ENCODE measurements around the gene NUB1. TPM values are rescaled to one million over a fixed set of nuclear protein-coding genes. Genes with fewer than 3 reads are reported as not detected.

NUB1 gene
- polyA plus RNA-seq, 1 of the 3 experiments (the other 2 are of a cell fraction) = 54.0 TPM

DNA sequence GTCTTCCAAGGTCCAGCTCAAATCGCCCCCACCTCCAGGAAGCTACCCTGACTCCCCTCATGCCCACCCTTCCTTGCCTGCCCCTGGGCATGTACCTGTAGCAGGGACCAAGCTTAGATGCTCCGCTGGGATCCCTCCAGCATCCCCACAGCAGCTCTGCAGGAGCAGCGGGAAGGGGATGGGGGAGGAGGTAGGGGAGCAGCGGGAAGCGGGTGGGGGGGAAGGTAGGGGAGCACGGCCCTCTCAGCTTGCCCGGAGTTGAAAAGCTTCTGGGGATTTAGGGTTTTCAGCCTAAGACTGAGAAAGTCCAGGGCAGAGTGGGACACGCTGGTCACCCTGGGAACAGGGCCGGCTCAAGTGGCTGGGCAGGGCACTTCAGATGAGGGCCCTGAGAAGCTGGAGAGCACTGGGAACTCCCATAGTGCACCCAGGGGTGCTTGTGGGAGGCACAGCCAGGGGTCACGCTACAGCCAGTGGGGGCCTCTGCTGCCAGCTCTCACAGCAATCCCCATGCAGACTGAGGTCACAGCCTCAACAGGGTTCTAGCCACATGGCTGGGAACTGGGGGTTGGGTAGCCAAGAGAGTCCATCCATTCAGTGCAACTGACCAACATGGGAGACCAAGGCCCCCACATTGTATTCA, 54.8 kb downstream of the NUB1 start:
- Histone ChIP-seq H3K9me3 (no peaks in the 10 kb centered on the region), H3K4me1 (ENCODE audit: control insufficient read depth in 1 of 2, insufficient read depth in 2 of 2, low read depth in 1 of 2, low read length in 1 of 2) (no peaks in the 10 kb centered on the region), H3K27me3 (ENCODE audit: insufficient read depth) (no peaks in the 10 kb centered on the region), H3K4me2 (no peak overlapping the region), H3K9me2 (no peaks in the 10 kb centered on the region), H3K4me3 (ENCODE audit: low read depth in 2 of 2, low read length in 1 of 2) (no peak overlapping the region), H3K36me3 (replicated peaks in 1 of 2; ENCODE audit: control insufficient read depth in 1 of 2, insufficient read depth in 2 of 2, low read length in 1 of 2) (no peaks in the 10 kb centered on the region), H2AFZ (ENCODE audit: low read depth) (no peak overlapping the region), H4K20me1 (ENCODE audit: insufficient read depth) (no peaks in the 10 kb centered on the region), H3K9ac (no peak overlapping the region), H3K27ac (ENCODE audit: low read depth in 2 of 2, low read length in 1 of 2) (no peak overlapping the region), H3F3A (replicated peaks; ENCODE audit: insufficient read depth) (no peaks in the 10 kb centered on the region), H3K79me2 (ENCODE audit: insufficient read depth) (no peaks in the 10 kb centered on the region)
- WGBS (ENCODE audit: low lambda C conversion rate) = 75% methylated on average over 9 of the region's 10 CpGs
- ChIA-PET POLR2A (no interaction called here), CTCF (interaction anchor here (1.0 to 1.9 kb wide), 5 partner anchors 13 to 152 kb away, joined by 3 to 4 read pairs (median 3); partner anchors contain the start of gene WDR86)
- no peak for DNase-seq
- TF ChIP-seq, protein P1, sequence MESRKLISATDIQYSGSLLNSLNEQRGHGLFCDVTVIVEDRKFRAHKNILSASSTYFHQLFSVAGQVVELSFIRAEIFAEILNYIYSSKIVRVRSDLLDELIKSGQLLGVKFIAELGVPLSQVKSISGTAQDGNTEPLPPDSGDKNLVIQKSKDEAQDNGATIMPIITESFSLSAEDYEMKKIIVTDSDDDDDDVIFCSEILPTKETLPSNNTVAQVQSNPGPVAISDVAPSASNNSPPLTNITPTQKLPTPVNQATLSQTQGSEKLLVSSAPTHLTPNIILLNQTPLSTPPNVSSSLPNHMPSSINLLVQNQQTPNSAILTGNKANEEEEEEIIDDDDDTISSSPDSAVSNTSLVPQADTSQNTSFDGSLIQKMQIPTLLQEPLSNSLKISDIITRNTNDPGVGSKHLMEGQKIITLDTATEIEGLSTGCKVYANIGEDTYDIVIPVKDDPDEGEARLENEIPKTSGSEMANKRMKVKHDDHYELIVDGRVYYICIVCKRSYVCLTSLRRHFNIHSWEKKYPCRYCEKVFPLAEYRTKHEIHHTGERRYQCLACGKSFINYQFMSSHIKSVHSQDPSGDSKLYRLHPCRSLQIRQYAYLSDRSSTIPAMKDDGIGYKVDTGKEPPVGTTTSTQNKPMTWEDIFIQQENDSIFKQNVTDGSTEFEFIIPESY (IDR thresholded peaks at IDR 0.05; ENCODE audit: borderline replicate concordance, low read depth) = no peak
- TF ChIP-seq POLR2AphosphoS5 (IDR thresholded peaks at IDR 0.05; ENCODE audit: low read depth, low read length) (no peak), RAD21 (IDR thresholded peaks at IDR 0.05; ENCODE audit: low read length) (no peak), MXI1 (IDR thresholded peaks at IDR 0.05; ENCODE audit: low read depth, low read length) (no peak), JUND (IDR thresholded peaks at IDR 0.05) (no peak), NFIC (IDR thresholded peaks at IDR 0.05; ENCODE audit: borderline replicate concordance) (no peak), MEF2A (IDR thresholded peaks at IDR 0.05; ENCODE audit: borderline replicate concordance, low read depth) (no peak), RXRA (IDR thresholded peaks at IDR 0.05; ENCODE audit: borderline replicate concordance, low read depth) (no peak), GABPA (IDR thresholded peaks at IDR 0.05; ENCODE audit: low read depth) (no peak), GATA2 (CRISPR knock-in tag; IDR thresholded peaks at IDR 0.05) (no peak), CTCF (IDR thresholded peaks at IDR 0.05) (no peak), USF2 (IDR thresholded peaks at IDR 0.05; ENCODE audit: borderline replicate concordance, low read depth, low read length) (no peak), FOXJ3 (CRISPR knock-in tag; IDR thresholded peaks at IDR 0.05) (no peak), ELF1 (IDR thresholded peaks at IDR 0.05) (no peak)
- TF ChIP-seq, protein P2, sequence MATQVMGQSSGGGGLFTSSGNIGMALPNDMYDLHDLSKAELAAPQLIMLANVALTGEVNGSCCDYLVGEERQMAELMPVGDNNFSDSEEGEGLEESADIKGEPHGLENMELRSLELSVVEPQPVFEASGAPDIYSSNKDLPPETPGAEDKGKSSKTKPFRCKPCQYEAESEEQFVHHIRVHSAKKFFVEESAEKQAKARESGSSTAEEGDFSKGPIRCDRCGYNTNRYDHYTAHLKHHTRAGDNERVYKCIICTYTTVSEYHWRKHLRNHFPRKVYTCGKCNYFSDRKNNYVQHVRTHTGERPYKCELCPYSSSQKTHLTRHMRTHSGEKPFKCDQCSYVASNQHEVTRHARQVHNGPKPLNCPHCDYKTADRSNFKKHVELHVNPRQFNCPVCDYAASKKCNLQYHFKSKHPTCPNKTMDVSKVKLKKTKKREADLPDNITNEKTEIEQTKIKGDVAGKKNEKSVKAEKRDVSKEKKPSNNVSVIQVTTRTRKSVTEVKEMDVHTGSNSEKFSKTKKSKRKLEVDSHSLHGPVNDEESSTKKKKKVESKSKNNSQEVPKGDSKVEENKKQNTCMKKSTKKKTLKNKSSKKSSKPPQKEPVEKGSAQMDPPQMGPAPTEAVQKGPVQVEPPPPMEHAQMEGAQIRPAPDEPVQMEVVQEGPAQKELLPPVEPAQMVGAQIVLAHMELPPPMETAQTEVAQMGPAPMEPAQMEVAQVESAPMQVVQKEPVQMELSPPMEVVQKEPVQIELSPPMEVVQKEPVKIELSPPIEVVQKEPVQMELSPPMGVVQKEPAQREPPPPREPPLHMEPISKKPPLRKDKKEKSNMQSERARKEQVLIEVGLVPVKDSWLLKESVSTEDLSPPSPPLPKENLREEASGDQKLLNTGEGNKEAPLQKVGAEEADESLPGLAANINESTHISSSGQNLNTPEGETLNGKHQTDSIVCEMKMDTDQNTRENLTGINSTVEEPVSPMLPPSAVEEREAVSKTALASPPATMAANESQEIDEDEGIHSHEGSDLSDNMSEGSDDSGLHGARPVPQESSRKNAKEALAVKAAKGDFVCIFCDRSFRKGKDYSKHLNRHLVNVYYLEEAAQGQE (IDR thresholded peaks at IDR 0.05; ENCODE audit: low read depth, low read length) = no peak

Measured in SK-N-SH (cell line).